ENCODE results near the gene PDLIM4. TPM values are rescaled to one million over a fixed set of nuclear protein-coding genes. Genes with fewer than 3 reads are reported as not detected.
A peak's percentile ranks its signal among the peaks of the same experiment; 100 is the strongest.

PDLIM4 gene
- total and polyA plus RNA-seq, 7 experiments from 2014 or later = 0.99 TPM; not detected in 6

DNA sequence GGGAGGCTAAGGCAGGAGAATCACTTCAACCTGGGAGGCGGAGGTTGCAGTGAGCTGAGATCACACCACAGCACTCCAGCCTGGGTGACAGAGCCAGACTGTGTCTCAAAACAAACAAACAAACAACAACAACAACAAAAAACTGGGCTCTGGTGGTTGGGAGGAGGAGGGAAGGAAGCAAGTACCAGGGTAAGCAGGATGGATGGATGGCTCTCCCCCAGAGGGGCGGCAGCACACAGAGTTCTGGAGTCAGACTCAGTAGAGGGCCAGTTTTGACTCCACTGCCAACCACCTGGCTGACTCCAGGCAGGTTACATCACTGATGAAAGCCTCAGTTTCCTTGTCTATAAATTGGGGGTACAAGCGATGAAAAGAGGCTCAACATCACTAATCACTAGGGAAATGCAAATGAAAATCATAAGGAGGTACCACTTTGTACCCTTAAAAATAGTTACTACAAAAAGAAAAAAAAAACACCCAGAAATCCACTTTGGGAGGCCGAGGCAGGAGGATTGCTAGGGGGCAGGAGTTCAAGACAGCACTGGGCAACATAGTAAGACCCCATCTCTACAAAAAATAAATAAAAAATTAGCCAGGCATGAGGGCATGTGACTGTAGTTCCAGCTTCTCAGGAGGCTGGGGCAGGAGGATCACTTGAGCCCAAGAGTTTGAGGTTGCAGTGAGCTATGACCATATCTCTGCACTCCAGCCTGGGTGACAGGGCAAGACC lies 39.9 kb downstream of the PDLIM4 start:
- Histone ChIP-seq H3K27ac (ENCODE audit: low read depth, low read length) (no peak overlapping the region), H3K27me3 (ENCODE audit: control insufficient read depth in 2 of 2, insufficient read depth in 2 of 2, low read length in 2 of 2) (no peaks in the 10 kb centered on the region), H3K4me1 (ENCODE audit: control insufficient read depth in 2 of 2, insufficient read depth in 2 of 2, low read length in 2 of 2) (peaks cover 0 to 8% of the 10 kb centered on the region in 2 donors), H3K4me3 (ENCODE audit: low read length) (no peak overlapping the region), H3K9me3 (ENCODE audit: control insufficient read depth in 2 of 3, low read length in 3 of 3) (no peaks in the 10 kb centered on the region), H3K36me3 (ENCODE audit: control insufficient read depth in 2 of 3, insufficient read depth in 3 of 3, low read length in 3 of 3) (no peaks in the 10 kb centered on the region)
- peaks cover 0 to 4% (median 0%) of the 10 kb centered on the region in 11 donors for H3K9me3 Mint-ChIP-seq
- H3K4me1 Mint-ChIP-seq = peaks cover 0 to 26% (median 9%) of the 10 kb centered on the region in 7 donors
- no peak overlapping the region for H3K4me3 Mint-ChIP-seq
- ChIA-PET CTCF (no interaction called here), POLR2A (no interaction called here)
- no peak overlapping the region for H3K27ac Mint-ChIP-seq
- ATAC-seq (no peak), DNase-seq (no peak)
- H3K27me3 Mint-ChIP-seq = peaks cover 8 to 17% (median 14%) of the 10 kb centered on the region in 5 donors
- no peaks in the 10 kb centered on the region for H3K36me3 Mint-ChIP-seq
- intact Hi-C loops (cut with micrococcal nuclease) = loop anchor here in 1 of 2 donors (10.0 kb wide), 2 partner anchors 197 to 727 kb away; partner anchors contain the start of genes IRF1 and ZCCHC10

- Histone ChIP-seq H3K9me3 (ENCODE audit: control insufficient read depth in 2 of 3, low read length in 3 of 3) (no peaks in the 10 kb centered on the region), H3K4me1 (ENCODE audit: control insufficient read depth in 2 of 2, insufficient read depth in 2 of 2, low read length in 2 of 2) (peaks cover 0 to 8% of the 10 kb centered on the region in 2 donors), H3K36me3 (ENCODE audit: control insufficient read depth in 2 of 3, insufficient read depth in 3 of 3, low read length in 3 of 3) (no peaks in the 10 kb centered on the region), H3K4me3 (ENCODE audit: low read length) (no peak overlapping the region), H3K27ac (ENCODE audit: low read depth, low read length) (no peak overlapping the region), H3K27me3 (ENCODE audit: control insufficient read depth in 2 of 2, insufficient read depth in 2 of 2, low read length in 2 of 2) (no peaks in the 10 kb centered on the region)
- DNase-seq (no peak), ATAC-seq (no peak)
- Mint-ChIP-seq H3K4me3 (no peak overlapping the region), H3K27ac (no peak overlapping the region), H3K27me3 (peaks cover 2 to 13% (median 11%) of the 10 kb centered on the region in 5 donors), H3K9me3 (peaks cover 0 to 4% (median 0%) of the 10 kb centered on the region in 11 donors), H3K36me3 (peaks cover 0 to 6% (median under 1%) of the 10 kb centered on the region in 5 donors), H3K4me1 (peaks cover 0 to 22% (median 9%) of the 10 kb centered on the region in 7 donors)
- ChIA-PET POLR2A (no interaction called here), CTCF (no interaction called here)
- intact Hi-C loops (cut with micrococcal nuclease) = loop anchor here in 1 of 2 donors (10.0 kb wide), 2 partner anchors 196 to 726 kb away; partner anchors contain the start of genes IRF1 and ZCCHC10
Measured at GRCh38 chr5:132298298-132299212, 41.1 kb downstream of the PDLIM4 start.

- peaks cover 0 to 15% (median 5%) of the 10 kb centered on the region in 11 donors for H3K9me3 Mint-ChIP-seq
- DNase-seq = no peak
- ChIA-PET POLR2A (no interaction called here), CTCF (no interaction called here)
- peaks cover 0 to 12% (median 9%) of the 10 kb centered on the region in 5 donors for H3K27me3 Mint-ChIP-seq
- H3K4me3 ChIP-seq (ENCODE audit: low read length) = no peak overlapping the region
- H3K4me1 ChIP-seq (ENCODE audit: control insufficient read depth in 2 of 2, insufficient read depth in 2 of 2, low read length in 2 of 2) = peaks cover 0 to 6% of the 10 kb centered on the region in 2 donors
- H3K27ac Mint-ChIP-seq = no peak overlapping the region
- no peaks in the 10 kb centered on the region for H3K36me3 ChIP-seq (ENCODE audit: control insufficient read depth in 2 of 3, insufficient read depth in 3 of 3, low read length in 3 of 3)
- H3K9me3 ChIP-seq (ENCODE audit: control insufficient read depth in 2 of 3, low read length in 3 of 3) = peaks cover 0 to 4% (median 0%) of the 10 kb centered on the region in 3 experiments
- H3K27ac ChIP-seq (ENCODE audit: low read depth, low read length) = no peak overlapping the region
- H3K4me1 Mint-ChIP-seq = peaks cover 0 to 16% (median 5%) of the 10 kb centered on the region in 7 donors
- peaks cover 1 to 18% (median 10%) of the 10 kb centered on the region in 5 donors for H3K36me3 Mint-ChIP-seq
- H3K27me3 ChIP-seq (ENCODE audit: control insufficient read depth in 2 of 2, insufficient read depth in 2 of 2, low read length in 2 of 2) = no peaks in the 10 kb centered on the region
- intact Hi-C loops (cut with micrococcal nuclease) = loop anchor here in 1 of 2 donors (10.0 kb wide), 2 partner anchors 195 to 725 kb away; partner anchors contain the start of genes IRF1 and ZCCHC10
- ATAC-seq = no peak
- no peak overlapping the region for H3K4me3 Mint-ChIP-seq
Measured at GRCh38 chr5:132299917-132300316, 42.4 kb downstream of the PDLIM4 start.

DNA sequence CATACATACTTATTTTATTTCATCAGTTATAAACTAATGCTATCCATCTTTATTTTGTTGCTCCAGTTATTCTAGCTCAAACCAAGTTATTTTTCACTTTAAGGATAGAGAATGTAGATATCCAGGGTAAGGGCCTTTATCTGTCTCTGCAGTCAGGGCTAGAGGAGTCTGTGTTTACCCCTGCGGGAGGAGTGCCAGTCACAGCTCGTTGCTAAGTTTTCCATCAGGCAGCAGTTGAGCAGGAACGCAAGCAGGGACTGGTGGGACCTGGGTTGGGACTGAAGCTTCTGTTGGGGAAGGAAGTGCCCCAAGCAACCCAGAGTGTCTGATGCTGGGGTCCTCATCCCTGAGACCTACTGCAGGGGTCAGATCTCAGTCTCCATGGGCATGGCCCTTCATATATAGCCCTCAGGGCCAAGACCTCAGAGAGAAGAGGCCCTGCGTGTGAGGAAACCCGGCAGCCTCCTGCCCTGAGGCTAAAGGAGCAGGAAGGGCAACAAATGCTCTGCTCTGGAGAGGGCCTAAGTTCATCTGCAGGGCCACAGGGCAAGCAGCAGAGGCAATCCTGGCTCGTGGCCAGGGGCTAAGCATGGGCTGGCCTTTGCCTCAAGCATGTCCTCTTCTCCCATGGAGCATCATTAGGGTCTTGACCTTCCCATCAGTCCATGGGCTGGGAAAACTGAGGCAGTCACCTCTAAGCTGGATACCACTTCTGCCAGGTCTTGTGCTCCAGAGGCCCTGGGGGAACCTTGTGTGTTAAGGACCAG lies 43.3 kb downstream of the PDLIM4 start:
- ATAC-seq (no peak), DNase-seq (no peak)
- POLR2A ChIA-PET = no interaction called here
- Mint-ChIP-seq H3K27me3 (peaks cover 0 to 5% (median 5%) of the 10 kb centered on the region in 5 donors), H3K9me3 (peaks cover 0 to 24% (median 11%) of the 10 kb centered on the region in 11 donors), H3K4me1 (peaks cover 0 to 8% (median 0%) of the 10 kb centered on the region in 7 donors), H3K36me3 (peaks cover 1 to 22% (median 15%) of the 10 kb centered on the region in 5 donors), H3K27ac (no peak overlapping the region), H3K4me3 (no peak overlapping the region)
- H3K9me3 ChIP-seq (ENCODE audit: control insufficient read depth in 2 of 3, low read length in 3 of 3) = peaks cover 0 to 11% (median 0%) of the 10 kb centered on the region in 3 experiments
- CTCF ChIA-PET = no interaction called here
- no peaks in the 10 kb centered on the region for H3K27me3 ChIP-seq (ENCODE audit: control insufficient read depth in 2 of 2, insufficient read depth in 2 of 2, low read length in 2 of 2)
- no peaks in the 10 kb centered on the region for H3K4me1 ChIP-seq (ENCODE audit: control insufficient read depth in 2 of 2, insufficient read depth in 2 of 2, low read length in 2 of 2)
- H3K4me3 ChIP-seq (ENCODE audit: low read length) = no peak overlapping the region
- no peaks in the 10 kb centered on the region for H3K36me3 ChIP-seq (ENCODE audit: control insufficient read depth in 2 of 3, insufficient read depth in 3 of 3, low read length in 3 of 3)
- intact Hi-C loops (cut with micrococcal nuclease) = no loop called here
- no peak overlapping the region for H3K27ac ChIP-seq (ENCODE audit: low read depth, low read length)

DNA sequence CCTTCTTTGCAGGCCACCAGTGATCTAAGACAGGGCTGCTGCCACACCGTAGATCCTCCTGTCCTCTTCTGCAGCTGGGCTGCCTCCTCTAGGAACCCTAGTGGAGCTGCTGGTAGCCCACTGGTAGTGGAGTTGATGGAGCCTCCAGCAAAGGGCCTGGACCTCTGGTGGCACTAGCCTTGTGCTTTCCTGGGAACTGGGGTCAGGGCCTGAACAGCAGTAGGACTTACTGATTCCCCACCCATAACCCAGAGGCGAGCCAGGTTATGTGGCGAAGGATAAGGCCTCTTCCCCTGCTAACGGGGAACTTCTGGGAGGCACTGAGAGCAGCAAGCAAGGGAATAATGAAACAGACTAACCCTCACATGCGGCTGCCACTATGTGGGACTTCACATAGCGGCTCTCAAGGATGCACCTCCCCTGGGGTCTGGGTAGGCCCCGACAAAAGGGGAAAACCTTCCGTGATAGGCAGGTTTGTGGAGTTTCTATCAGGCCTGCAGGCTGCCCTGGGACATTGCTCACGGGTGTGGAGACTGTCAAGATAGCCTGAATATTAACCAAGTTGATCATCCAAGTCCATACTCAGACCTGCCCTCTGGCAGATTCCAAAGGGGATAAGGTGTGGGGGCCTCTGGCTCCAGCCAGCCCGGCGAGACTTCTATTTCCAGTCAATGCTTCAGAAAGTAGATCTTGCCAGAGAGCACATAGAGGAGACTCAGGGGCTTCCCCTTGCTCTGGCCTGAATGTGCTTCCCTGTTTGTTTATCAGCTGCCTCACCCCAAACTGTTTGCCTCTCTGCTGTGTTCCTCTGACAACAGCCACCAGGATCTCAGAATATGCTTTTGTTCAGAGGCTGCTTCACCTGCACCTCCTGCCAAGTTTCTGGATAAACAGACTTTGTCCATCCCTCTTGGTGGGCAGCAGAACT lies 44.1 kb downstream of the PDLIM4 start:
- peaks cover 0 to 3% (median 0%) of the 10 kb centered on the region in 7 donors for H3K4me1 Mint-ChIP-seq
- intact Hi-C loops (cut with micrococcal nuclease) = no loop called here
- Histone ChIP-seq H3K27ac (ENCODE audit: low read depth, low read length) (no peak overlapping the region), H3K4me1 (ENCODE audit: control insufficient read depth in 2 of 2, insufficient read depth in 2 of 2, low read length in 2 of 2) (no peaks in the 10 kb centered on the region), H3K27me3 (ENCODE audit: control insufficient read depth in 2 of 2, insufficient read depth in 2 of 2, low read length in 2 of 2) (no peaks in the 10 kb centered on the region), H3K9me3 (ENCODE audit: control insufficient read depth in 2 of 3, low read length in 3 of 3) (peaks cover 0 to 13% (median 0%) of the 10 kb centered on the region in 3 experiments), H3K4me3 (ENCODE audit: low read length) (no peak overlapping the region), H3K36me3 (ENCODE audit: control insufficient read depth in 2 of 3, insufficient read depth in 3 of 3, low read length in 3 of 3) (no peaks in the 10 kb centered on the region)
- H3K36me3 Mint-ChIP-seq = peaks cover 1 to 22% (median 15%) of the 10 kb centered on the region in 5 donors
- ChIA-PET CTCF (no interaction called here), POLR2A (no interaction called here)
- DNase-seq = no peak
- no peaks in the 10 kb centered on the region for H3K27me3 Mint-ChIP-seq
- H3K27ac Mint-ChIP-seq = no peak overlapping the region
- peak; percentile 42 for ATAC-seq
- peaks cover 0 to 27% (median 11%) of the 10 kb centered on the region in 11 donors for H3K9me3 Mint-ChIP-seq
- no peak overlapping the region for H3K4me3 Mint-ChIP-seq
